NCI-H2196 treated with DMSO at 0.1 percent for 48 hours (cell line): Measurements from ENCODE around the gene FBXW8.

ENCODE experiments used
- DNase-seq: peaks from one replicate; lab custom pipeline; 2025; ENCODE audit not compliant: unreplicated experiment; lab: John Stamatoyannopoulos, UW

The FBXW8 gene

DNA sequence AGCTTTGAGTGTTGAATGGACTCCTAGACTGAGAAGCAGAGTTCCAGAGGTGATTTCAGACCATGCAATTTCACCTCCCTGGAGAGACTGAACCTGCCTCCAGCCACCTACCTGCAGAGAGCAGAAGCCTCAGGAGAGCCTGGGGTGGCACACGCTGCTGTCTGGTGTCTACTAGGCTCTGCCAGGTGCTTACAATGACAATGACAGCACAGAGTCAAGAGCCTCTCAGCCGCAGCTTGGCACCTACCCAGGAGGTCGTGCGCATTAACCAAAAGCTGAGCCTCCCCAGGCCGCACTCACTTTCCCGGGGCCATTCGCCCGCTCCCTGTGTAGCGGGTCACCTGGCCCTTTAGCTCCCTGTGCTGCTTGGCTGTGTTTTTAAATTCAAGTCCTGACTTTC, 125.3 kb downstream of the FBXW8 start:
- DNase-seq = no peak

DNA sequence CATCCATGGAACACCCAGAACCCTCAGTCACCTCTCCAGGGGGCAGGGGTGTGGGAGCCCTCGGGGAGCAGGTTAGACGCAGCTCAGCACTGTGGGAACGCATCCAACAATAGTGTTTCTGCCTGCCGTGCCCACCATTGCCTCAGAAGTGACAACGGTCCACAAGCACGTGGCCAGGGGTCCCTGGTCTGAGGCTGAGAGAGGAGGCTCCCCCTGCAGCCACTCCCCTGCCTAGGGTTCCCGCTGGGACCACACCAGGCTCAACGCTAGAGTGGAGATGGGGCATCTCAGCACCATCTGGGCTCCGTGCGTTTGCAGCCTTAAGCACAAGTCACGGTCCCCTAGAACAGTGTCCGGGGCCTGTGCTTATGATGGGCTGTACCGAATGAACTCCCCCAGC, 125.8 kb downstream of the FBXW8 start:
- no peak for DNase-seq

DNA sequence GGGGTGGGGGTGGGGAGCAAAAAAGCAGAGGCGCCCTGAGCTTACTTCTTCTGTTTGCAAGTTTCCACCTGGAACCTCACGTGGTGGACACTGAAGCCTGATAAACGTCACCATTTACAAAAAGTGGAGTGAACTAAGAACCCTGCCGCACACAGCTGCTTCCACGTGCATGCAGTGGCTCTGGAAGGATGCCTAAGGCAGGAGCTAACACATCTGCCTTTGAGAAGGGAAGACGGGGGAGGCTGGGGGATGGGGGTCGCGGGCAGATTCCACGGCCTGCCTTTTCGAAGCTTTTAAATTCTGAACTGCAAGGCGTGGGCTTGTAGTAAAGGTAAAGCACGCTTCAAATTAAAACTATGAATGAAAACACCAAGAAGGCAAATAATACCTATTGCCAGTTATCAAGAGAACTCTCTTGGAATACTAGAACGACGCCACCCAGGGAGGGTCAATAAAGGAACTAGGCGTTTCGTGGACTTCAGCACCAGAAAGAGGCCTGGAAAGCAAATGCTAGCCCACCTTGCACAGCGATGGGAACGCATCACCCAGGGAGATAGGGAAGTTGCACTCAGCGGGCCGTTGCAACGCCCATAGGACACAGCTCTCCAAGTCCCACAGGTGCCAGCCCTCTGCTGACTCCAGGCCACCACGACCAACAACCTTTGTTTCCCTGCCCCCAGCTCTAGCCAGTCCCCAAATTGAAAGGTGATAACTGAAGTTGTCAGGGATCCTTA, 126.7 kb downstream of the FBXW8 start:
- no peak for DNase-seq

DNA sequence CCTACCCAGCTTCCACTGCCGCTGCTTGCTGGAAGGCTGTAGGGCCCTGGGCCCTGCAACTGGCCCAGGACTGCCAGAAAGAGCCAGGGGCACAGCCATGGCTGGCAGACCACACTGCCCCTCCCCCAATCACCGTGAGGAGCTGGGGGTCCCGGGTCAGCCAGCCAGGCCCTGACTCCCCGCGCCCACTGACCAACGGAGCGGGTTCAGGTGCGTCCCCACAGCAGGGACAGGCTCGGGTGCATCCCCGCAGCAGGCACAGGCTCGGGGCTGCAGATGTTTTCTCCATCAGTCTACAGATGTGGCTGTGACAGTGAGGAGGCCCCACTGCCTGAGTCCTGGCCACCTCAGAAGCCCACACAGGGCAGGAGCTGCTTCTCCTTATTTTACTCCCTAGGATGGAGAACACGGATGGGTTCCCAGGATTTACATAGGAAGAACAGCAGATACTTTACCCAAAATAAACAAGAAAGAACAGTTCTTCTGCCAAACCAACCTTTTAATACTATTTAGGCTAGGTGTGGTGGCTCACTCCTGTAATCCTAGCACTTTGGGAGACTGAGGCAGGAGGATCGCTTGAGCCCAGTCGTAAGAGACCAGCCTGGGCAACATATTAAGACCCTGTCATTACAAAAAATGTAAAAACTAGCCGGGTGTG, 127.4 kb downstream of the FBXW8 start:
- no peak for DNase-seq

DNA sequence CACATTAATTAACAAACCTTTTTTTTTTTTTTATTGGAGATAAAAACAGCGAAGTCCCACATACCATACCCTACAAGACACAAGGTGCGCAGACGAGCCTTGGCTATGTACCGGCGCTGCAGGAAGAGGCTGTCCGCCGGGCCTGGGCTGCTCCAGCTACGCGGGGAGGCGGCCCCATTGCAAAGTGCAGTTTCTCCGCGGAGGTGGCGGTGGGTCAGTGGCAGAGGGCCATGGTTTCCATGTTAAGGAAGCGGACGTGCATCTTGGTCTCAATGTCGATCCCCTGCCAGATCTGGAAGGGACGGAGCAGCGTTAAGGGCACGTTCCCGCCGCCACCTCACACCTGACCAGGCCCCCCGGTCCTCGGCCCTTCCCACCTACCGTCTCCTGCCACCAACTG, 128.2 kb downstream of the FBXW8 start:
- no peak for DNase-seq

DNA sequence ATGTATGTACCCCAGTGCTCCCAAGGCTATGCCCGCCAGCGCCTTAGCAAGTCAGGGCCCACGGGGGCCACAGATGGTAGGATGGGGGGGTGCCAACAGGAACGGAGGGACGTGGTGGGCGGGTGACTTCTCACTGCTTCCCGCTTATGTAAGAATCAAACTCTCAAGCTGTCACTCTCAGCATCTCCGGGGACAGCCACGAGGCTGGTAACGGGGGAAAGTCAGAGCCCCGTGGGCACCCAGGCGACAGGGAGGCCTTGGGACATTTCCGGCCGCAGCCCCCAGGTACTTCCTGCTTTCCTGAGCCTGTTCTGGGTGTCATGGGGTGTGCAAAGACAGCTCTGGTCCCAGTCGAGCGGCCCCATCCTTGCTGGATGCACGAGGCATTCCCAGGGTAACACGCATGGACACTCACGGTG, 129.2 kb downstream of the FBXW8 start:
- DNase-seq = no peak

DNA sequence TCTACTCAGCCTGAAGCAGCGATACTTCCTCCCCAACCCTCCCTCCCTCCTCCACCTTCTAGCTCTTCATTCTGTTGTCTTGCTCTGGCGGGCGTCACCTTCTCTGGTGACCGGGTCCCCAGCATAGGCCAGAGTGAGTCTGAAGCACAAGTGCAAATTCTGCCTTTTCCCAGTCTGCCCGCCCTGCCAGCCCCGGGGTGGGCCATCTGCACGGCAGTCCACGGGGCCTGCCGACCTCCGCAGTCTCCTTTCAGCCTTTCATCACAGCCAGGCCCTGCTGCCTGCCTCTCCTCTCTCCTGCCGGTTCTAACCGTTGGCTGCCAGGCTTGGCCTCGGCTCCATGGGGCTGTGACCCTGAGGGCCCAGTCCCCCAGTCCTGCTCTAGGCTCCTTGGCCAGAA, 129.7 kb downstream of the FBXW8 start:
- DNase-seq = no peak

DNA sequence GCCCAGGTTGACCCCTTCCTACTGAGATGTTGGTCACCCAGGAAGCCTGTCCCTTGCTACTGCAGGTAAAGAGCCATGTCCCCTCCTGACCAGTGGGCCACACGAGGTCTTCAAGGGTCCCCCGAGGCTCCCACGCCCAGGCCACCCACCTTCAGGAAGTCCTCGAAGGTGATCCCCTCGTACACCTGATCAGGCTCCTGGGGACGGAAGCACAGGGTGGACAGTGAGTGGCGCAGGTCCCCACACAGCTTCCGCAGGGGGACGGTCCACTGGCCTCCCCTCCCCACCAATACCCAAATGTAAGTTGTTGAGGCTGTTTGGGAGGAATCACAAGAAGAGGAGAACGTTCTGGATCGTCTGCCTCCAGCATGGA, 131.0 kb downstream of the FBXW8 start:
- DNase-seq = no peak

DNA sequence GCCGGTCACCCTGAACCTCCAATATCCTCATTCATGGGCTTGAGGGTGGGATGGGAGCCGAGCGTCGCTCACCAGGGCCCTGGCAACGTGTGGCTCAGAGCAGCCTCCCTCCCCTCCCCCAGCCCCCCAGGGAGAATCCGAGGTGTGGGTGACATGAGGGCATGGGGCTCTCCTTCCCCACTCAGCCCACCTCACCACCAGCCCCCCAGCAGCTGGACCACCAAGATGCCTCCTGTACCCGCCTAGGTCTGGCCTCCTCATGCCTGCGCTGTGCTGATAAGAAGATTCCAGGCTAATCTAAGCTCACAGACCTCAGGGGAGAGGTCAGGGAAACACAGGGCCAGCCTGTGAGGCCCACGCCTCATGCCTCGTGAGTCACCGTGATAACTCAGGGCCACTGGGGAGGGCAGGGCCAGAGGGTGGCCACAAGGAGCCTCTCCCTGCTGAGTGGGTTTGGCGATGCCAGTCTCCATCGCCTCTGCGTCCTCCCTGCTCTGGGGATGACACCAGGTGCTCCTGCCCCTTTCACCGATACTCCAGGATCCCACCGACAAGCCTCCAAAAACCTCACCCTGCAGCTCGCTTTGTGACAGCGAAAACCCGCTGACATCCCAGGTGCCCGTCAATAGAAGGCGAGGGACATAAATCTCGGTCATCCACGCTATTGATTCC, 131.6 kb downstream of the FBXW8 start:
- no peak for DNase-seq

DNA sequence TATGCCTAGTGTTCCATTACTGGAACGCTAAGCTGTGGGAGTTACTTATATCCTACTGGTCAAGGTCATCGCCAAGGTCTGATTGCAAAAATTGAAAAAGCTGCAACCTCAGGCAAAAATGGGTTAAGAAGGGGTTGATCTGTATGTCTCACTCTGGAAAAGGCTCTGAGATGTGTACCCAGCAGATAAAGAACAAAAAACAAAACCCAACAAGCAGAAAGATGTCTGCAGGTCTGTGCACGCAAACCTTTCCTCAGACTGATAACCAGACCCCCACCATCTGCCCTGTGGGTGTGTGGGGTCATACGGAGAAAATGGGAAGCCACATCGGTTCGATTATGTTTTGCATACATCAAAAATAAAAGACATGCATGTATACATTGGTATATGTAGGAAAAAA, 132.1 kb downstream of the FBXW8 start:
- no peak for DNase-seq

DNA sequence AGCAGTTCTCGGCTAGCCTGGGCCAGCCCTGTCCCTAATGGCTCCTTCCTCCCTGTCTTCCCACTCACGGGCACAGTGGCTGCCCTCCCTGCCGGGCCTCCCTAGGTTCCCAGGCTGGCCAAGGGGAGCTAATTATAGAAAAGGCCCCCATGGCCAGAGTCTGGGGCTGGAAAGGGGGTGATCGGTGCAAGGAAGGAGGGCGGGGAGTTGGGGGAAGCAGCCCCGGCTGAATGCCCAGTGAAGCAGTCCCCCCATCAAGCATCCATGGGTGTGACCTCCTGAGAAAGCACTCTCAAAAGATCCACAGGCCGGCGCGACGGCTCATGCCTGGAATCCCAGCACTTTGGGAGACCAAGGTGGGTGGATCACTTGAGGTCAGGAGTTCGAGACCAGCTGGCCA, 133.6 kb downstream of the FBXW8 start:
- DNase-seq = no peak

DNA sequence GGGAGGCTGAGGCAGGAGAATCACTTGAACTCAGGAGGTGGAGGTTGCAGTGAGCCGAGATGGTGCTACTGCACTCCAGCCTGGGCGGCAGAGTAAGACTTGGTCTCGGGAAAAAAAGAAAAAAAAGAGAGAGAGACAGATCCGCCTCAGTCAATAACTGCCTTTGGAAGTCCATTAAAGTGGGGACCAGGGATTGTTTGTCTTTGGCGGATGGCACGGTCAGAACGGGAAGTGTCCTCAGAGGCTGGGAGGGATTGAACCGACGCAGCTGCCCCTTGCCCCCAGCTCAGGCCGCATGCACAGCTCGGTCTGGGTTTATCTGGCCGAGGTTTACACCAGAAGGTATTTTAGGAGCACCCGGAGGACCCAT, 134.0 kb downstream of the FBXW8 start:
- no peak for DNase-seq

DNA sequence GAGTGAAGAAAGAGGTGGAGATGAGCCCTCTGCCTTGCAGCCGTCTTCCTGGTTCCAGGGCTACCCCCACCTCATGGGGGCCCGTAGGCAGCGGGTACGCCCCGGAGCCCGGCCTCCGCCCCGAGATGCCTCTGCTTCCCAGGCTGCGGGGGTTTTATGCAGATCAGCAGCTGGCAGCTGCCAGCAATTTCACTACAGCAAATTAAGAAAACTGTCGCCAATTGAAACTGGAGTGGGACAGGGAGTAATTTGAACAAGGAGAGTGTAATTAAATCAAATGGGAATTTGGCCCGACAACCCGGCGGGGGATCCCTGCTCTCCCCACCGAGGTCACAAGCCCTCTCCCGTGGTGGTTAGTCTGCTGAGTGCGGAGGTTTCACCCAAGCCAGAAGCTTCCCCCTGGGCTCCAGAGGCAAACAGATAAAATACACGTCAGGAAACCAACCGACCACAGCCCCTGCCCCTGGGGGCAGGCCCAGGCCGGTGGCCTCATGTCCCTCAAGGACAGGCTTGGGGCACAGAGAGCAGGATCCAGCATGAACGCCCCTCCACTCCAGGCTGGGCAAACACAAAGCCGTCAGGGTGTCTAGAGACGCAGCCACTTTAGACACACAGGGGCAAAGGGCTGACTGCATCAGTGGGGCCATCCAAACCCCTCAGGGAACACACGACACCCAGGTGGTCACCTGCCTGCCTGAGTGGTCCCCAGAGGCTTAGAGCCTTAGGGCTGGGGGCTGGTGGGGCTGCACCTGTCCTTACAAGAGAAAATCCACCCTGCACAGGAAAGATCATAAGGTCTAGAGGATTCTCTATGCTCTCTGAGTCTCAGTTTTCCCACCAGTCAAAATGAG, 134.6 kb downstream of the FBXW8 start:
- no peak for DNase-seq

DNA sequence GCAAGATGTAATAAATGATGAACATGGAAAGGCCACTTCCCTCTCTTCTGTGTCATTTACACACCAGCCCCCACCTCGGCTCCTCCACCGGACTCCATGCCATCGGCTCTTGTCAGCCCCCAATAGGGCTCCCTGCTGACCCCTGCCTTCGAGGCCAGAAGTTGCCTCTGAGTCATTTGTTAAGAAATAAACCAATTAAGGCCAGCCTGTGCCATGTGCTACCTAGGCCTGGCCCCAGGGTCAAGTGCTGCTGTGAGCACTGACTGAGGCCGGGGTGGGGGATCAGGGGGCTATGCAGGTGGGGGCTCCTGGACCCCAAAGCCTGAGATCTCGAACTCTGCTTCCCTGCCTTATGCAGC, 135.2 kb downstream of the FBXW8 start:
- DNase-seq = no peak

DNA sequence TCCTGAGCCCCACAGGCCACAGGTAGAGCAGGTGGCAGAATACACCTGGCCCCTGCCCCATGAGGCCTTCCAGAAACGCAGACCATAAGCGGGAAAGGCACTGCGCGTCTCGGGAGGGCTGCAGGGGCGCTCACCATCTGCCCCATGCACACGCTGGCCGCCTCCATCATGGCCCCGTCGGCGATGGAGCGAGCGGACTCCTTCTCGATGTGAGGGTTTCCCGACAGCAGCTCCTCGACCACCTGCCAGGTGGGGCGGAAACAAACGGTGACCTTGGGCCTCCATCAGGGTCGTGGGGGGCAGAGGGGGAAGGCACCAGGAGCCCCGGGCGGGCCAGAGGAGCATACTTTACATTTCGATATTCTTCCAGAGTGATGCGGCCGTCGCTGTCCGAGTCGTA, 135.7 kb downstream of the FBXW8 start:
- DNase-seq = no peak

DNA sequence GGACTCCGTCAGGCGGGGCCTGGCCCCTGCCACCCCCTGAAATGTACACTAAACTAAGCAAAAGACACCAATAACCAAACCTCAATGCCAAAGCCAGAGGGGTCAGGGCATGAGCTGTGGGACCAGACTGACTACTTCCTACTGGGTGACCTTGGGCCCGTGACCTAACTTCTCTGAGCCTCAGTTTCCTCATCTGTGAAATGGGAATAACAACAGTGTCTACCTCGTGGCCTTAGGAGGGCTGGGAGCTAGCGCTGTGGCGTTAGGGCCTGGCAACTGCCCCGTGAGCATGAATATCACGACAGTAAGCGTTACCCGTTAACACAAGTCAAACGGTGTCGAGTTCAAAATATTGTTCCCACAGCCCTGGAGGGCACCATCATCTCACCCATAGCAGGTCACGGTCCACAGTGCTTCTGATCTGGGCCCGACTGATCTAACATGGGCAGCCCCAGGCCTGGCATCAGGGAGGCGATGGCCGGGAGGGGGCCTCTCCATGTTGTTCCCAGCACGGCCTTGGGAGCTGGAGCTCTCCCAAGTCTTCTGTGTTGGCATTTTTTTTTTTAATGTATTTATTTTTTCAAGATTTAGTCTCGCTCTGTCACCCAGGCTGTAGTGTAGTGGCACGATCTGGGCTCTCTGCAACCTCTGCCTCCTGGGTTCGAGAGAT, 136.2 kb downstream of the FBXW8 start:
- no peak for DNase-seq

DNA sequence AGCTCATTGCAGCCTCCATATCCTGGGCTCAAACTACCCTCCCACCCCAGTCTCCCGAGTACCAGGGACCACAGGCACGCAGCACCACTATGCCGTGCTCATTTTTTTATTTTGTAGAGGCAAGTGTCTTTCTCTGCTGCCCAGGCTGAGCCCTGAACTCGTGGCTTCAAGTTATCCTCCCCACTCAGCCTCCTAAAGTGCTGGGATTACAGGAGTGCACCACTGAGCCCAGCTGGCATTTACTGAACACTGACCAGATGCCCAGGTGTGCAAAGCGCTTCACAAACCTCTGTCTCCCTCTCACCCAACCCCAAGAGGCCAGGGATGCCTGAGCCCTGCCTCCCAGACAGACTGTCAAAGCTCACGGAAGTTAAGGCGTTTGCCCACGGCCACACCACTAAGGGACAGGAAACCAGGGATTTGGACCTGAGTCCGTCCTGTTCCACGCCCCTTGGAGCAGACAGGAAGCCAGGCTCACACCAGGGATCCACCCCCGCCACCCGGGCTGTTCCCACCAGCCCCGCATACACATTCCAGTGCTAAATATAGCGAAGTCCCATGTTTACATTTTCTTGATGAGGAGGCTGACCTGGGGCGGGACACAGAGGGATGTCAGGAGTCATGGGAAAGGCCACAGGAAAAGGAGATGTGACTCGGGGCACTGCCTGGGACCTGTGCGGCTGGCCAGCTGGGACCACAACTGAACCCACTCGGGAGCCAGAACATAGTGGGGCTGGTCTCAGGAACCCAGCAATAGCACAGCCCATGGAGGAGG, 137.2 kb downstream of the FBXW8 start:
- no peak for DNase-seq

DNA sequence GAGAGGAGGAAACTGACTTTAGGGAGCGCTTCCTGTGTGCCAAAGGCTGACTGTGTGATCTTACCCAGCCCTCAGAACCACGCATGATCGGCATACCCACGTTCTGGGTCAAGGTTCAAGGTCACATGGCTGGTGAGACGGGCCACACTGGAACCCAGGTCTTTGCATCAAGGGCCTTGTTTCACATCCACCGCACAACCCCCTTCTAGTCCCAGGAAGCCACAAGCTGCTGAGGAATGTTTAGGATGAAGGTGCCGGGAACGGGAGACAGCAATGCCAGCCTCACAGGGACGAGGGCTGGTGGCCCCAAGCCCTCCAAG, 137.8 kb downstream of the FBXW8 start:
- no peak for DNase-seq

DNA sequence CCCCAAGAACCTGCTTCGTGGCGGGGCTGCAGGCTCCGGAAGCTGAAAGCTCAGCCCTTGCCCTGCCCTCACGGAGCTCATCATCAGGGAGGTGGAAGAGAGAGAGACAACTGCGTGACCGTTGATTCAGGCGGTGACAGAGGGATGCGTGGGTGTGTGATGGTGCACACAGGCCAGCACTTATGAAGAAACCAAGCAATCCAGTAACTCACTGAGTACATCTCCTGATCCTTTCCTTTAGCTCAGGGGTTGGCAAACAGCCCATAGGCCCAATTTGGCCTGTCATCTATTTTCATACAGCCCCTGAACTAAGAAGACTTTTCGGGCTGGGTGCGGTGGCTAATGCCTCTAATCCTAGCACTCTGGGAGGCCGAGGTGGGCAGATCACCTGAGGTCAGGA, 138.5 kb downstream of the FBXW8 start:
- DNase-seq = no peak

DNA sequence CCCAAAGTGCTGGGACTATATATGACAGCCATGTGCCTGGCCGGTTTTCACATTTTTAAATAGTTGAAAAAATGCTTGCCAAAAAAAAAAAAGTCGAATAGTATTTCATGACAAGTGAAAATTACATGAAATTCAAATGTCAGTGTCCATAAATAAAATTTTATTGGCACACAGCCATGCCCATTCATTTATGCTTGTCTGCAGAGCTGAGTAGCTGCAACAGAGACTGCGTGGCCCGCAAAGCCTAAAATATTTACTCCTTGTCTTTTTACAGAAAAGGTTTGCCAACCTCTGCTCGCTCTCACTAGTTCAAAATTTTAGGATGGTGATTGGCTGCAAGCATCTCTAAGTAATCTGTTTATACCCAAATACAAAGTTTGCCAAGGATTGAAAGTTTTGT, 139.3 kb downstream of the FBXW8 start:
- DNase-seq = no peak

DNA sequence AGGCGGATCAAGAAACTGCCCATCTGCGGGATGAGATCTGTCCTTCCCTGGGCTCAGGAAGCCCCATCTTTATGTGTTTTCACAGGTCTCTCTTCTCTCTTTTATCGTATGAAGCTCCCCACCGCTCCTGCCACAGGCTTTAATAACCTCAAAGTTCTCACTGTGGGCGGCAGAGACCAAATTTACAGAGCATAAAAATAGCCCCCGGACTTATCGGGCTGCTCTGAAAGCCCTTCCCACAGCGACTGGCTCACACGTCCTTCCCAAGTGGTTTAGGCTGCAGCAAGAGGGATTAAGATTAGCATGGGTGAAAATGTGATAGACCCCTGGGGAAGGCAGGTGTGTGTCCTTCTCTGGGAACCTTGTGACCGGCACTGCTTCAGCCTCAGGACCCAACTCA, 140.6 kb downstream of the FBXW8 start:
- DNase-seq = no peak
